ENCODE data around the gene CD28.

The CD28 gene

GRCh38 chr2:203715744-203716143 is 9.3 kb downstream of the CD28 start:
- DNase-seq (ENCODE audit: low read depth in 2 of 2) = no peak

GRCh38 chr2:203718087-203718486 is 11.6 kb downstream of the CD28 start:
- no peak for DNase-seq (ENCODE audit: low read depth in 2 of 2)

- DNase-seq (ENCODE audit: low read depth in 2 of 2) = no peak
Observed at GRCh38 chr2:203719456-203720410, 13.3 kb downstream of the CD28 start.

GRCh38 chr2:203720915-203721672 is 14.7 kb downstream of the CD28 start:
- DNase-seq (ENCODE audit: low read depth in 2 of 2) = no peak

- no peak for DNase-seq (ENCODE audit: low read depth in 2 of 2)
Observed at GRCh38 chr2:203721781-203722300, 15.4 kb downstream of the CD28 start.

- no peak for DNase-seq (ENCODE audit: low read depth in 2 of 2)
Observed at GRCh38 chr2:203722411-203722810, 16.0 kb downstream of the CD28 start.

GRCh38 chr2:203728321-203728720 is 21.9 kb downstream of the CD28 start:
- no peak for DNase-seq (ENCODE audit: low read depth in 2 of 2)

GRCh38 chr2:203730076-203730729 is 23.8 kb downstream of the CD28 start:
- DNase-seq (ENCODE audit: low read depth in 2 of 2) = no peak

GRCh38 chr2:203730883-203731282 is 24.4 kb downstream of the CD28 start:
- DNase-seq (ENCODE audit: low read depth in 2 of 2) = no peak

GRCh38 chr2:203732092-203732952 is 25.9 kb downstream of the CD28 start:
- no peak for DNase-seq (ENCODE audit: low read depth in 2 of 2)

GRCh38 chr2:203732953-203733510 is 26.6 kb downstream of the CD28 start:
- no peak for DNase-seq (ENCODE audit: low read depth in 2 of 2)

- no peak for DNase-seq (ENCODE audit: low read depth in 2 of 2)
Observed at GRCh38 chr2:203733684-203734083, 27.2 kb downstream of the CD28 start.

- no peak for DNase-seq (ENCODE audit: low read depth in 2 of 2)
Observed at GRCh38 chr2:203734276-203734983, 28.0 kb downstream of the CD28 start.

GRCh38 chr2:203737360-203737759 is 30.9 kb downstream of the CD28 start:
- DNase-seq (ENCODE audit: low read depth in 2 of 2) = no peak

- DNase-seq (ENCODE audit: low read depth in 2 of 2) = no peak
Observed at GRCh38 chr2:203739351-203739750, 32.9 kb downstream of the CD28 start.

GRCh38 chr2:203740871-203741281 is 34.4 kb downstream of the CD28 start:
- DNase-seq (ENCODE audit: low read depth in 2 of 2) = peak in 1 of 2 donors; percentile 19

- no peak for DNase-seq (ENCODE audit: low read depth in 2 of 2)
Observed at GRCh38 chr2:203741566-203741965, 35.1 kb downstream of the CD28 start.

- DNase-seq (ENCODE audit: low read depth in 2 of 2) = no peak
Observed at GRCh38 chr2:203743441-203743981, 37.1 kb downstream of the CD28 start.

GRCh38 chr2:203744091-203744490 is 37.7 kb downstream of the CD28 start:
- no peak for DNase-seq (ENCODE audit: low read depth in 2 of 2)

- DNase-seq (ENCODE audit: low read depth in 2 of 2) = no peak
Observed at GRCh38 chr2:203745267-203745666, 38.8 kb downstream of the CD28 start.
